HepG2 (cell line): Measurements from ENCODE around the gene MEF2D. TPM values are rescaled to one million over a fixed set of nuclear protein-coding genes. Genes with fewer than 3 reads are reported as not detected.

ENCODE experiments used
- GMEB1 ChIP-seq: sonication (generic); formaldehyde crosslinking; IDR thresholded peaks from 2 replicates; pipeline ENCODE4 v1.5.1; 2020; ENCODE audit warnings: missing genetic modification reagents, mild to moderate bottlenecking, borderline replicate concordance
- JARID2 ChIP-seq: sonication (generic); formaldehyde crosslinking; IDR thresholded peaks from 2 replicates; pipeline ENCODE4 v1.8.1; 2023; ENCODE audit warnings: missing genetic modification reagents, inconsistent platforms; ENCODE audit not compliant: insufficient replicate concordance
- MTERF4 ChIP-seq: sonication (generic); formaldehyde crosslinking; IDR thresholded peaks from 2 replicates; pipeline ENCODE4 v1.8.0; 2023; ENCODE audit warnings: mild to moderate bottlenecking, missing genetic modification reagents
- NFKBIZ ChIP-seq: IDR thresholded peaks from 2 replicates; pipeline ENCODE4 v1.6.1; 2018; ENCODE audit warnings: missing genetic modification reagents, missing compliant biosample characterization
- NR2C2 ChIP-seq: sonication (generic); formaldehyde crosslinking; IDR thresholded peaks from 2 replicates; pipeline ENCODE4 v1.4.0; 2020; ENCODE audit warnings: missing genetic modification reagents, mild to moderate bottlenecking, moderate library complexity, borderline replicate concordance
- PBX2 ChIP-seq: IDR thresholded peaks from 2 replicates; pipeline ENCODE4 v1.6.1; 2016; ENCODE audit warnings: control low read depth
- PITX1 ChIP-seq: sonication (generic); formaldehyde crosslinking; IDR thresholded peaks from 2 replicates; pipeline ENCODE4 v1.5.1; 2020; ENCODE audit warnings: mild to moderate bottlenecking, missing genetic modification reagents
- REXO4 ChIP-seq: sonication (generic); formaldehyde crosslinking; IDR thresholded peaks from 2 replicates; pipeline ENCODE4 v1.8.0; 2022; ENCODE audit warnings: missing genetic modification reagents, mild to moderate bottlenecking, borderline replicate concordance
- SNAPC2 ChIP-seq: sonication (generic); formaldehyde crosslinking; IDR thresholded peaks from 2 replicates; pipeline ENCODE4 v1.8.1; 2022; ENCODE audit warnings: mild to moderate bottlenecking, missing genetic modification reagents
- SNAPC5 ChIP-seq: sonication (generic); formaldehyde crosslinking; IDR thresholded peaks from 2 replicates; pipeline ENCODE4 v1.8.1; 2023; ENCODE audit warnings: mild to moderate bottlenecking, missing genetic modification reagents, borderline replicate concordance
- SRSF9 ChIP-seq: fragments of 200-400 bp; formaldehyde crosslinking; IDR thresholded peaks from 2 replicates; pipeline ENCODE4 v1.6.1; 2018; ENCODE audit warnings: borderline replicate concordance, mild to moderate bottlenecking, low read depth, low read length; ENCODE audit not compliant: insufficient read depth, poor library complexity, severe bottlenecking
- TGIF2 ChIP-seq: IDR thresholded peaks from 2 replicates; pipeline ENCODE4 v1.6.1; 2016; ENCODE audit warnings: control low read depth, missing compliant biosample characterization
- WIZ ChIP-seq: sonication (generic); formaldehyde crosslinking; IDR thresholded peaks from 2 replicates; pipeline ENCODE4 v1.5.1; 2020; ENCODE audit warnings: mild to moderate bottlenecking, missing genetic modification reagents
- ZBTB7A ChIP-seq: sonication (generic); formaldehyde crosslinking; IDR thresholded peaks from 2 replicates; pipeline ENCODE4 v1.8.0; 2022; ENCODE audit warnings: mild to moderate bottlenecking, missing genetic modification reagents
- ZFAT ChIP-seq: sonication (generic); formaldehyde crosslinking; conservative IDR thresholded peaks from 2 replicates; pipeline ENCODE4 v1.8.1; 2023; ENCODE audit warnings: missing genetic modification reagents, inconsistent platforms
- ZFP36 ChIP-seq: fragments of 150-350 bp; IDR thresholded peaks from 2 replicates; pipeline ENCODE4 v1.6.1; 2018; ENCODE audit warnings: borderline replicate concordance, low read length, low read depth; ENCODE audit not compliant: partially characterized antibody
- ZFP36L2 ChIP-seq: sonication (generic); formaldehyde crosslinking; IDR thresholded peaks from 2 replicates; pipeline ENCODE4 v1.4.0; 2020; ENCODE audit warnings: missing genetic modification reagents
- ZKSCAN8 ChIP-seq: IDR thresholded peaks from 2 replicates; pipeline ENCODE4 v1.6.1; 2016; ENCODE audit warnings: borderline replicate concordance, missing genetic modification reagents, missing compliant biosample characterization
- ZNF138 ChIP-seq: sonication (generic); formaldehyde crosslinking; IDR thresholded peaks from 2 replicates; pipeline ENCODE4 v1.5.0; 2020; ENCODE audit warnings: mild to moderate bottlenecking, low read depth, missing genetic modification reagents
- ZNF160 ChIP-seq: sonication (generic); formaldehyde crosslinking; IDR thresholded peaks from 2 replicates; pipeline ENCODE4 v1.8.0; 2022; ENCODE audit warnings: mild to moderate bottlenecking, inconsistent platforms, missing genetic modification reagents
- ZNF333 ChIP-seq: sonication (generic); formaldehyde crosslinking; IDR thresholded peaks from 2 replicates; pipeline ENCODE4 v1.4.0; 2020; ENCODE audit warnings: mild to moderate bottlenecking, missing genetic modification reagents, borderline replicate concordance
- ZNF431 ChIP-seq: sonication (generic); formaldehyde crosslinking; IDR thresholded peaks from 2 replicates; pipeline ENCODE4 v1.9.0; 2022; ENCODE audit warnings: missing genetic modification reagents, low read depth, mild to moderate bottlenecking, borderline replicate concordance
- ZNF549 ChIP-seq: sonication (generic); formaldehyde crosslinking; IDR thresholded peaks from 2 replicates; pipeline ENCODE4 v1.5.0; 2020; ENCODE audit warnings: missing genetic modification reagents
- ZNF780A ChIP-seq: sonication (generic); formaldehyde crosslinking; IDR thresholded peaks from 2 replicates; pipeline ENCODE4 v1.8.0; 2022; ENCODE audit warnings: mild to moderate bottlenecking, missing genetic modification reagents, moderate library complexity
- ZSCAN31 ChIP-seq: sonication (generic); formaldehyde crosslinking; IDR thresholded peaks from 2 replicates; pipeline ENCODE4 v1.5.0; 2020; ENCODE audit warnings: low read depth, mild to moderate bottlenecking, missing genetic modification reagents
- polyA plus RNA-seq, 8 experiments: library from polyadenylated mRNA; depleted of rRNA in 3 of 8; stranded (reverse) in 7 of 8; unstranded in 1 of 8; fragments of >200 nt; fragmentation: Illumina TruSeq in 4 of 8; extraction: Trizol in 4 of 8; gene quantifications; 2 replicates each; pipeline versions ENCODE4 v1.2.1 to v1.2.3, GENCODE V29; 2011 to 2016; ENCODE audit warnings: low read depth in 4 of 8, missing spikeins in 1 of 8, mixed read lengths in 1 of 8; ENCODE audit not compliant: insufficient read depth in 1 of 8
- total RNA-seq, 5 experiments: library from RNA; depleted of rRNA; stranded (reverse); fragments of >200 nt; fragmentation: Illumina TruSeq; extraction: Trizol; gene quantifications; 2 replicates each; pipeline ENCODE4 v1.2.3, GENCODE V29; 2016; ENCODE audit warnings: low read depth in 1 of 5

The MEF2D gene
- total and polyA plus RNA-seq, 2 of the 13 experiments (the other 11 are each of a cell fraction or from before 2014, with no cell fraction given) = 1.6 to 3.9 TPM

GRCh38 chr1:156471496-156472490, 28.8 kb downstream of the MEF2D start (continued):
- TF ChIP-seq ZNF431 (peak; percentile 93), ZNF333 (CRISPR knock-in tag) (no peak), SNAPC2 (CRISPR knock-in tag) (no peak), ZNF138 (CRISPR knock-in tag) (no peak), JARID2 (CRISPR knock-in tag) (peak; percentile 90), ZNF549 (CRISPR knock-in tag) (no peak), SNAPC5 (CRISPR knock-in tag) (no peak), REXO4 (CRISPR knock-in tag) (no peak), MTERF4 (CRISPR knock-in tag) (peak; percentile 69; the same call in 1 of the 2 replicates), PITX1 (CRISPR knock-in tag) (peak; percentile 96), ZSCAN31 (peak; percentile 83), ZKSCAN8 (CRISPR knock-in tag) (peak; percentile 94), ZBTB7A (CRISPR knock-in tag) (peak; percentile 93), ZNF780A (CRISPR knock-in tag) (no peak; the same call in 1 of the 2 replicates), GMEB1 (CRISPR knock-in tag) (peak; percentile 59; the same call in 1 of the 2 replicates), NR2C2 (CRISPR knock-in tag) (peak; percentile 87), WIZ (CRISPR knock-in tag) (peak; percentile 98), SRSF9 (no peak), NFKBIZ (CRISPR knock-in tag) (peak; percentile 86), ZNF160 (peak; percentile 86), PBX2 (no peak), ZFP36L2 (no peak), ZFP36 (no peak), ZFAT (no peak), TGIF2 (CRISPR knock-in tag) (peak; percentile 84)
